HUES48 (cell line): ENCODE measurements around the gene MAMDC2.

Experiments
- H3K27ac ChIP-seq: one replicate; pipeline ENCODE4 v1.7.0; 2013; ENCODE audit warnings: low read depth, low read length, inconsistent platforms
- H3K27me3 ChIP-seq: 2 replicates; pipeline ENCODE4 v1.6.1; 2013; ENCODE audit warnings: mild to moderate bottlenecking, low read length; ENCODE audit not compliant: control insufficient read depth, insufficient read depth
- H3K36me3 ChIP-seq: 2 replicates; pipeline ENCODE4 v1.6.1; 2013; ENCODE audit warnings: low read length; ENCODE audit not compliant: control insufficient read depth, insufficient read depth
- H3K4me1 ChIP-seq: 2 replicates; pipeline ENCODE4 v1.6.1; 2013; ENCODE audit warnings: mild to moderate bottlenecking, low read length; ENCODE audit not compliant: control insufficient read depth, insufficient read depth
- H3K4me3 ChIP-seq: 2 replicates; pipeline ENCODE4 v1.5.1; 2013; ENCODE audit warnings: mild to moderate bottlenecking, low read depth, low read length
- H3K9ac ChIP-seq: 2 replicates; pipeline ENCODE4 v1.6.1; 2013; ENCODE audit warnings: mild to moderate bottlenecking, low read depth, low read length, moderate library complexity
- H3K9me3 ChIP-seq: 2 replicates; pipeline ENCODE4 v1.6.1; 2013; ENCODE audit warnings: low read length; ENCODE audit not compliant: control insufficient read depth, insufficient read depth

The MAMDC2 gene, protein sequence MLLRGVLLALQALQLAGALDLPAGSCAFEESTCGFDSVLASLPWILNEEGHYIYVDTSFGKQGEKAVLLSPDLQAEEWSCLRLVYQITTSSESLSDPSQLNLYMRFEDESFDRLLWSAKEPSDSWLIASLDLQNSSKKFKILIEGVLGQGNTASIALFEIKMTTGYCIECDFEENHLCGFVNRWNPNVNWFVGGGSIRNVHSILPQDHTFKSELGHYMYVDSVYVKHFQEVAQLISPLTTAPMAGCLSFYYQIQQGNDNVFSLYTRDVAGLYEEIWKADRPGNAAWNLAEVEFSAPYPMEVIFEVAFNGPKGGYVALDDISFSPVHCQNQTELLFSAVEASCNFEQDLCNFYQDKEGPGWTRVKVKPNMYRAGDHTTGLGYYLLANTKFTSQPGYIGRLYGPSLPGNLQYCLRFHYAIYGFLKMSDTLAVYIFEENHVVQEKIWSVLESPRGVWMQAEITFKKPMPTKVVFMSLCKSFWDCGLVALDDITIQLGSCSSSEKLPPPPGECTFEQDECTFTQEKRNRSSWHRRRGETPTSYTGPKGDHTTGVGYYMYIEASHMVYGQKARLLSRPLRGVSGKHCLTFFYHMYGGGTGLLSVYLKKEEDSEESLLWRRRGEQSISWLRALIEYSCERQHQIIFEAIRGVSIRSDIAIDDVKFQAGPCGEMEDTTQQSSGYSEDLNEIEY

DNA sequence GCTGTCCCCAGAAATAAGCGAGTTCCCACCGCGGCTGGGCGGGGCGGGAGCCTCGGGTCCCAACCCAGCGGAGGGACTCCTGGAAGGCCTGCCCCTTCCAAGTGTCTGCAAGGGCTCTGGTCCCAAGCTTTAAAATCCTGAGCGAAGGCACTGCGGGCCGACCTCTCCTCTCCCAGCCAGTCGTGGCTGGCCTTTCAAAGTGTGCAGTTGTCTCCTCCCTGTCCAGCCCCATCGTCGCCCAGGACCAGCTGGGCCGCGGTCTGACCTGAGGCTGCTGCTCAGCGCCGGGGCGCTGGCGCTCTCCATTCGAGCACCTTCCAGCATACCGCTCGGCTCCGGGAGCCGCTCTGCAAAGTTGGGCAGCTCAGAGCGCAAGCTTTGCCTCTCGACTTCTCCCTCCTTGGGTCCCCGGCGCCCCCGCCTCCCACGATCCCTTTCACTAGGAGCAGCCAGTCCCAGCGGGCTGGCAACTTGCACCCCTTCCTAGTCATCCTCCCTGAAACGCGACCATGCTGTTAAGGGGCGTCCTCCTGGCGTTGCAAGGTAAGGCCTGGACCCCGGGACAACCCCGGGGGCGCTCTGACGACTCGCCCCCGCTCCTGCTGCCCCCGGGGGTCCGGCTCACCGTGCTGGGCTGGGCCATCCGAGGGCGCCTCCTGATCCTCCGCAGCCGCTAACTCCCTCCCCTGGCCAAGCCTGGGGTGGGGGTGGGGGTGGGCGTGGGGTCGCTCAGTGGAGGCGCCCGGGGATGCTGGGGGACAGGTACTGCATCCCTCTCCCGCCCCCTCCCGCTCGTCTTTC lies at the start of gene MAMDC2:
Gene MAMDC2, plus strand, starts transcription at position 160 of the 801 bp plus-strand sequence. Its CDS starts 350 bp downstream, at position 510.
- Histone ChIP-seq H3K36me3 (no peaks in the 10 kb centered on the region; the same call in 1 of the 2 replicates), H3K4me1 (peaks cover 20% of the 10 kb centered on the region), H3K9ac (peak within 1 kb of the TSS; percentile 49), H3K27ac (no peak within 1 kb of the TSS), H3K4me3 (peak within 1 kb of the TSS; percentile 66), H3K27me3 (peaks cover 16% of the 10 kb centered on the region), H3K9me3 (no peaks in the 10 kb centered on the region)

DNA sequence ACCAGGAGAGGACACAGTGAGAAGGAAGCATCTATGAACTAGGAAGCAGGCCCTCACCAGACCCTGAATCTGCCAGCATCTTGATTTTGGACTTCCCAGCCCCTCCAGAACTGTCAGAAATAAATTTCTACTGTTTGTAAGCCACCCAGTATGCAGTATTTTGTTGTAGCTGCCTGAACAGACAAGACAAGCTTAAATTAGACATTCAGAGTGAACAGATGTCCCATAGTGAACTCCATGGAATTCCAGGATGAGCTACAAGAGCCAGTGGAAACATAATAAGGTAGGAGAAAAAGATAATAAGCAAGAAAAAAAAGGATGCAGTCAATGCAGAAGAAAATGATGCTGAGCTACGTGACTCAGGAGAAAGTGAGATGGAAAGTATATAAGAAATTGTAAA lies 47.8 kb upstream of the MAMDC2 start:
- H3K27me3 ChIP-seq: no peaks in the 10 kb centered on the region
- H3K27ac ChIP-seq: no peak overlapping the region
- no peaks in the 10 kb centered on the region for H3K36me3 ChIP-seq
- no peaks in the 10 kb centered on the region for H3K9me3 ChIP-seq
- no peak overlapping the region for H3K9ac ChIP-seq
- H3K4me3 ChIP-seq: no peak overlapping the region
- 0 out of 2 replicates have a peak, but pooled peaks cover 6% of the 10 kb centered on the region for H3K4me1 ChIP-seq

DNA sequence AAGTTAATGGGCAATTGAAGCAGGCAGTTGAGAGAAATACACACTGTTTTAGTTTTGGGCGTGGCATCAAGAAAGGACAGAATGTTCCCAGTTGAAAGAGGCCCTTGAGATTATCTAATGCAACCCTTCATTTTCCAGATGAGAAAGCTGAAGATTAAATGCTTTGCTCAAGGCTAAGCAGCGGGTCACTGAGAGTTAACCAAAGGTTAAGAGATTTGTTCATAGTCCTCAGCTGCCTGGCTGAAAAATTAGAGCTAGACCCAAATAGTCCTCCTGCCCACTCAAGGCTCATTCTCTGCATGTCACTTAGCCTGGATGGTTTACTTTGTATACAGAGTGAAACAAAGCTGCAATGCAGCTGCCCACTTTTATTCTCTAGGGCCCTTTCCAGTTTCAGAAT lies 46.7 kb upstream of the MAMDC2 start:
- 0 out of 2 replicates have a peak, but pooled peaks cover 6% of the 10 kb centered on the region for H3K4me1 ChIP-seq
- H3K27me3 ChIP-seq: no peaks in the 10 kb centered on the region
- no peak overlapping the region for H3K4me3 ChIP-seq
- no peak overlapping the region for H3K9ac ChIP-seq
- H3K36me3 ChIP-seq: no peaks in the 10 kb centered on the region
- H3K27ac ChIP-seq: no peak overlapping the region
- H3K9me3 ChIP-seq: no peaks in the 10 kb centered on the region

DNA sequence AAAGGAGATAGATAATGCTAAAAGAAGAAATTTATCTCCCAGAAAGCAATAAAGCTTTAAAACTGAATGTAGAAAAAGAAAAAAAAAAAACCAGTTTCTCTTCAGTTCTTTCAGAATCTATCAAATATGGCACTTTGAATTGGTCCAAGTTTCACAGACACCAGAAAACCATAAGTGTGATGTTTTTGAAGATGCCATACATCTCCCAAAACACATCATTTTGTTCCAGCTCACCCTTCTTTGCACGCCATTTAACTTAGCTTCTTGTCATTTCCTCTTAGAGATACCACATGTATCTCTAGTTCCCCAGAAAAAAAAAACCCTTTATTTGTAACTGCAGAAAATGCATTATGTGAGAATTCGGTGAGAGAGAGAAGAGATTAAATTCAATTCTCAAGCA lies 46.1 kb upstream of the MAMDC2 start:
- H3K9ac ChIP-seq: no peak overlapping the region
- H3K4me3 ChIP-seq: no peak overlapping the region
- H3K4me1 ChIP-seq: 0 out of 2 replicates have a peak, but pooled peaks cover 6% of the 10 kb centered on the region
- no peaks in the 10 kb centered on the region for H3K9me3 ChIP-seq
- no peak overlapping the region for H3K27ac ChIP-seq
- H3K36me3 ChIP-seq: no peaks in the 10 kb centered on the region
- H3K27me3 ChIP-seq: no peaks in the 10 kb centered on the region

DNA sequence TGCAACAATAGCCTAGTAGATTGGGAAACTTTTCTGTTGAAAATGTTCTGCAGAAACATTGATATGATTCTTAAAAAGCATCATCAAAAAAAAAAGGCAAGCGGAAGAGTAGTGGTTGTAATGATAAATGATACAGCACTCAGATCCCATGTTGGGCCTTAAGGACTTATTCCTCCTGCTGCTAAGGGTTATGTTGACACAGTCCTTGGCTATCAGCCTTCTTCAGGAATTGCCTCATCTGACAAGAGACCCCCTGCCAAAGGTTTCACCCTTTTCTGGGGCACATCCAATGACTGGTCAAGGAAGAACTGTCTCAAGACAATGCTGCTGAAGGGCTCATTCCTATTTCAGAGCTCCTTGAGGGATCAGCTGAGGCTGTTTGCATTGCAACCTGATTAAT lies 44.3 kb upstream of the MAMDC2 start:
- no peak overlapping the region for H3K27ac ChIP-seq
- no peaks in the 10 kb centered on the region for H3K9me3 ChIP-seq
- no peaks in the 10 kb centered on the region for H3K36me3 ChIP-seq
- no peaks in the 10 kb centered on the region for H3K27me3 ChIP-seq
- H3K4me3 ChIP-seq: no peak overlapping the region
- 0 out of 2 replicates have a peak, but pooled peaks cover 6% of the 10 kb centered on the region for H3K4me1 ChIP-seq
- no peak overlapping the region for H3K9ac ChIP-seq

DNA sequence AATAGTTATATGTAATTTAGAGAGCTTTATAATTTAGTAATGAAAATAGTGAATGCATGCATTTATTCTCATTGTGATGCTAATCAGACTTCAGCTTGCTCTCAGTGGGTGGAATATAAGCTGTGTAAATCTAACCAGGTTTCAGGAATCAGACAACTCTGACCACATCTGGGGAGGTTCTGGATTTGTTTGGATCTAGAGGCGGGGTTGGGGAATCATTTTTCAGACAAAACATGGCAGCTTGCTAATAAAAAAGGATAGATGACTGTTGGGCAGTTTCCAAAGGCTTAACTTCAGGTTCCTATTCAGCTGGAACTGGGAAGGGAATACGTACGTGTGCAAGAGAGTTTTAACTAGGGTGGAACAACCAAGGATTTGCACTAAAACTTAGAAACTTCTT lies 43.2 kb upstream of the MAMDC2 start:
- Histone ChIP-seq H3K27me3 (no peaks in the 10 kb centered on the region), H3K27ac (no peak overlapping the region), H3K36me3 (no peaks in the 10 kb centered on the region)

DNA sequence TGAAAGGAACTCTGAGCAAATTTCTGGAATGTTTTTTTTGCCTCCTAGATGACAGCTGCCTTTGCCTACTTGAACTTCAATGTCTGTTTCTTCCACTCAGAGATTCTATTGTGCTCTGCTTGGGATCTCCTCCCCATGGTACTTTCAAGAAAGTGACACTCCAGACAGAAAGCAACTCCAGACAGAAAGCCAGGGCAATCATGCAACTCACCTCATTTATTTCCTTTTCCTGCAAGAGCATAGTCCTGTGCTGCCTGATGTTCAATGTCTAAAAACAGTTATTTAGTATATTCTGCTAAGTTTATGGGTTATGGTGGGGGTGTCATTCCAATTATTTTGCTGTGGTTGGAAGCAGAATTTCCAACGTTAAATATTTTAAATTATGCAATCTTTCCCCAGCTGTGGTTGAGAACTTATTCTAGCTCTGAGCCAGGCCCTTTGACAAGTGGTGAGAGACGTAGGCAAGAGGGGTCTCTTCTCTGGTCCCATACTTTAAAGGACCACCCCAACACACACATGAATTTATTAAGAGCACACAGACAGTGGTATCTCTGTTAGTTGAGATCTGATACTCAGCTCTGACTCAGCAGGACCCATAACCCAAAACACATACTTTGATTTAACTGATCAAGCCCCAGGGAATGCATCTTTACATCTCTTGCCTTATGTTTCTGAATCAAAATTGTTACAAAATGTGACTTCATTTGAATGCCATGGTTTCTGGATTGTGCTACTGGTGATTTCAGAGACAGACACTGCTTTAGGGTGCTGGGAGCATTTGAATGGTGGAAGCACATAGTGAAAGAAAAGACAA lies 39.5 kb upstream of the MAMDC2 start:
- Histone ChIP-seq H3K27me3 (no peaks in the 10 kb centered on the region), H3K9ac (no peak overlapping the region), H3K9me3 (no peaks in the 10 kb centered on the region), H3K27ac (no peak overlapping the region), H3K4me1 (0 out of 2 replicates have a peak, but pooled peaks cover 6% of the 10 kb centered on the region), H3K36me3 (no peaks in the 10 kb centered on the region), H3K4me3 (no peak overlapping the region)

More for the DNA sequence above, 43.2 kb upstream of the MAMDC2 start:
- Histone ChIP-seq H3K4me1 (0 out of 2 replicates have a peak, but pooled peaks cover 6% of the 10 kb centered on the region), H3K9ac (no peak overlapping the region), H3K9me3 (no peaks in the 10 kb centered on the region), H3K4me3 (no peak overlapping the region)

DNA sequence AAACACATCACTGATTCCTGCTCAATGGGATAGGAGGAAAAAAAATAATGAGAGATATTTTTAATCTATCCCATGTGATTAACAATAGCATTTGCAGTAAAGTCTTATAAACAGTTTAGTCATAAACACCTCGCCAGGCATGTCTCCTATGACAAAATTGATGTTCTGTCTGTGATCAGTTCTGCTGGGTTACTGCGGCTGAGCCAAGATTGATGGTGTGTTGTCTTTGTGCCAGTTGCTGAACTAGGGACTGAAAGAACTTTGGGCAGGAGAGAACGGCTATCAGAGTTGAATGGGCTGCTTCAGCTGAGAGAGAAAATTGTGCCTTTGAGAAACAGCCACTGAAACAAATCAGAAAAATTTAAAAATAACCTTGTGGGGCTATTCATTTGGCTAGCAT lies 37.3 kb upstream of the MAMDC2 start:
- Histone ChIP-seq H3K36me3 (no peaks in the 10 kb centered on the region), H3K9ac (no peak overlapping the region), H3K4me1 (no peaks in the 10 kb centered on the region), H3K27ac (no peak overlapping the region), H3K9me3 (no peaks in the 10 kb centered on the region), H3K4me3 (no peak overlapping the region), H3K27me3 (no peaks in the 10 kb centered on the region)

DNA sequence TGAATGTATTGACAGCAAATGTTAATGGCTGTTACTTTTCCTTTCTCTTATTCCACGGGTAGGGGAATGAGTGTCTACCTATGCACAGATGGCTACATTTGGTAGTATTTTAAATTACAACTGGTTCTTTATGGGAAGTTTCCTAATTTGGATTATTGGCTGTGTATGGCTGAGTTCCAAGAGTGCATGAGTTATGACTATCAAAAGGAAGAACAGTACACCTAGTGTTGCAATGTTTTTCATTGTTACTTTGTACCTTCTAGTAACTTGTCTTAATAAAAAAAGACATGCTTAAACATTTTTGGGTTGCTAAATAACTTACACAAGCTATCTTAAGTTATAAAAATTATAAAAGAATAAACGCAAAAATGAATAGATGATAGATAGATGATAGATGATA lies 35.8 kb upstream of the MAMDC2 start:
- Histone ChIP-seq H3K4me1 (no peaks in the 10 kb centered on the region), H3K9ac (no peak overlapping the region), H3K9me3 (no peaks in the 10 kb centered on the region), H3K4me3 (no peak overlapping the region), H3K36me3 (no peaks in the 10 kb centered on the region), H3K27me3 (no peaks in the 10 kb centered on the region), H3K27ac (no peak overlapping the region)

DNA sequence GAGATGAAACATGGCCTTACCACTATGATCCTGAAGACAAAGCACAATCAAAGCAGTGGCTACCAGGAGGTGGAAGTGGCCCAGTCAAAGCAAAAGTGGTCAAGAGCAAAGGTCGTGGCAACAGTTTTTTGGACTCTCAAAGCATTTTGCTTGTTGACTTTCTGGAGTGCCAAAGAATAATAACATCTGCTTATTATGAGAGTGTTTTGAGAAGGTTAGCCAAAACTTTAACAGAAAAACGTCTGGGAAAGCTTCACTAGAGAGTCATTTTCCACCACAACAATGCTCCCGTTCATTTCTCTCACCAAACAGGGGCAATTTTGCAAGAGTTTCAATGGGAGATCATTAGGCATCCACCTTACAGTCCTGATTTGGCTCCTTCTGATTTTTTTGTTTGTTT lies 33.6 kb upstream of the MAMDC2 start:
- no peaks in the 10 kb centered on the region for H3K36me3 ChIP-seq
- no peak overlapping the region for H3K9ac ChIP-seq
- no peaks in the 10 kb centered on the region for H3K9me3 ChIP-seq
- no peak overlapping the region for H3K4me3 ChIP-seq
- no peak overlapping the region for H3K27ac ChIP-seq
- no peaks in the 10 kb centered on the region for H3K27me3 ChIP-seq
- H3K4me1 ChIP-seq: no peaks in the 10 kb centered on the region
